ENCODE results near the gene TEAD1. TPM values are rescaled to one million over a fixed set of nuclear protein-coding genes. Genes with fewer than 3 reads are reported as not detected.

The TEAD1 gene
- total RNA-seq, 1 donor from 2014 or later: 25.7 TPM

GRCh38 chr11:12841946-12842630, 167.9 kb downstream of the TEAD1 start:
- DNase-seq: no peak

GRCh38 chr11:12842933-12843636, 168.9 kb downstream of the TEAD1 start:
- no peak for DNase-seq

GRCh38 chr11:12845163-12845562, 170.9 kb downstream of the TEAD1 start:
- DNase-seq: no peak

- DNase-seq: no peak
These were observed 171.6 kb downstream of the TEAD1 start for GRCh38 chr11:12845739-12846358.

GRCh38 chr11:12846786-12847615, 172.8 kb downstream of the TEAD1 start:
- no peak for DNase-seq

GRCh38 chr11:12848413-12848812, 174.2 kb downstream of the TEAD1 start:
- no peak for DNase-seq

- DNase-seq: no peak
These were observed 179.1 kb downstream of the TEAD1 start for GRCh38 chr11:12853325-12853651.

GRCh38 chr11:12853652-12854296, 179.6 kb downstream of the TEAD1 start:
- no peak for DNase-seq

GRCh38 chr11:12854297-12854661, 180.1 kb downstream of the TEAD1 start:
- DNase-seq: no peak

- DNase-seq: no peak
These were observed 180.6 kb downstream of the TEAD1 start for GRCh38 chr11:12854829-12855228.

GRCh38 chr11:12856338-12856737, 182.1 kb downstream of the TEAD1 start:
- DNase-seq: no peak

- DNase-seq: no peak
These were observed 183.4 kb downstream of the TEAD1 start for GRCh38 chr11:12857572-12857971.

- DNase-seq: no peak
These were observed 185.8 kb downstream of the TEAD1 start for GRCh38 chr11:12859872-12860657.

- DNase-seq: no peak
These were observed 186.6 kb downstream of the TEAD1 start for GRCh38 chr11:12860827-12861226.

GRCh38 chr11:12862696-12863469, 188.7 kb downstream of the TEAD1 start:
- DNase-seq: no peak

- DNase-seq: no peak
These were observed 189.4 kb downstream of the TEAD1 start for GRCh38 chr11:12863605-12864121.

GRCh38 chr11:12864316-12865156, 190.3 kb downstream of the TEAD1 start:
- peak; percentile 23 for DNase-seq

- DNase-seq: no peak
These were observed 191.8 kb downstream of the TEAD1 start for GRCh38 chr11:12865863-12866595.

GRCh38 chr11:12867531-12867930, 193.3 kb downstream of the TEAD1 start:
- no peak for DNase-seq
